Neural cell (in vitro differentiated cells): ENCODE data around the gene TCF15. TPM values are rescaled to one million over a fixed set of nuclear protein-coding genes. Genes with fewer than 3 reads are reported as not detected.

Experiments
- H2AFZ ChIP-seq: fragments of 200-600, 300-800 bp; sonication (generic), shearing (Covaris generic); 2 replicates; pipeline ENCODE4 v1.6.0; 2014; ENCODE audit warnings: low read depth, mild to moderate bottlenecking, antibody characterized with exemption, low read length, moderate library complexity
- H3F3A ChIP-seq: fragments of 200-600 bp; shearing (Covaris generic); 2 replicates; pipeline ENCODE4 v1.6.1; 2016; ENCODE audit warnings: mild to moderate bottlenecking, moderate library complexity, mixed read lengths, antibody characterized with exemption, low read length; ENCODE audit not compliant: insufficient read depth, poor library complexity, severe bottlenecking
- H3K27ac ChIP-seq: fragments of 200-600, 300-800 bp; sonication (generic), shearing (Covaris generic); 2 replicates; pipeline ENCODE4 v1.5.1; 2014; ENCODE audit warnings: mild to moderate bottlenecking, low read length, moderate library complexity
- H3K27me3 ChIP-seq: fragments of 300-800, 200-600 bp; sonication (generic), shearing (Covaris generic); 2 replicates; pipeline ENCODE4 v1.6.0; 2014; ENCODE audit warnings: mild to moderate bottlenecking, low read depth, low read length, moderate library complexity; ENCODE audit not compliant: insufficient read depth
- H3K36me3 ChIP-seq: fragments of 300-800, 200-600 bp; sonication (generic), shearing (Covaris generic); 2 replicates; pipeline ENCODE4 v1.5.1; 2014; ENCODE audit warnings: mild to moderate bottlenecking, antibody characterized with exemption, low read length, moderate library complexity; ENCODE audit not compliant: insufficient read depth
- H3K4me2 ChIP-seq: fragments of 300-800, 200-600 bp; sonication (generic), shearing (Covaris generic); 2 replicates; pipeline ENCODE4 v1.6.0; 2014; ENCODE audit warnings: mild to moderate bottlenecking, low read length
- H3K4me3 ChIP-seq: fragments of 300-800, 200-600 bp; sonication (generic), shearing (Covaris generic); 2 replicates; pipeline ENCODE4 v1.5.1; 2014; ENCODE audit warnings: mild to moderate bottlenecking, low read length, moderate library complexity
- H3K79me2 ChIP-seq: fragments of 200-600 bp; shearing (Covaris generic); replicated peaks from 2 replicates; pipeline ENCODE4 v1.6.0; 2014; ENCODE audit warnings: mild to moderate bottlenecking, low read length, moderate library complexity; ENCODE audit not compliant: insufficient read depth
- H3K9ac ChIP-seq: fragments of 300-800, 200-600 bp; sonication (generic), shearing (Covaris generic); 2 replicates; pipeline ENCODE4 v1.6.1; 2016; ENCODE audit warnings: mild to moderate bottlenecking, low read length, mixed read lengths
- H3K9me2 ChIP-seq: fragments of 200-600 bp; shearing (Covaris generic); 2 replicates; pipeline ENCODE4 v1.6.1; 2016; ENCODE audit warnings: mild to moderate bottlenecking, low read length, mixed read lengths; ENCODE audit not compliant: insufficient read depth
- H3K9me3 ChIP-seq: fragments of 200-600, 300-800 bp; sonication (generic), shearing (Covaris generic); 2 replicates; pipeline ENCODE4 v1.6.1; 2016; ENCODE audit warnings: mild to moderate bottlenecking, mixed run types, low read length, moderate library complexity, mixed read lengths
- H4K20me1 ChIP-seq: fragments of 200-600 bp; shearing (Covaris generic); 2 replicates; pipeline ENCODE4 v1.6.1; 2016; ENCODE audit warnings: mild to moderate bottlenecking, mixed run types; ENCODE audit not compliant: insufficient read depth
- EP300 ChIP-seq: fragments of 450-650 bp; conservative IDR thresholded peaks from 2 replicates; pipeline ENCODE4 v1.6.1; 2014; ENCODE audit warnings: antibody characterized with exemption, mild to moderate bottlenecking, moderate library complexity; ENCODE audit not compliant: poor library complexity, severe bottlenecking
- EZH2 ChIP-seq: fragments of 200-600, 300-800 bp; shearing (Covaris generic), sonication (generic); IDR thresholded peaks from 2 replicates; pipeline ENCODE4 v1.6.1; 2014; ENCODE audit warnings: antibody characterized with exemption, low read length, borderline replicate concordance, mild to moderate bottlenecking; ENCODE audit not compliant: insufficient read depth, poor library complexity, severe bottlenecking
- MXI1 ChIP-seq: fragments of 450-650 bp; conservative IDR thresholded peaks from 2 replicates; pipeline ENCODE4 v1.6.1; 2014; ENCODE audit warnings: antibody characterized with exemption, mild to moderate bottlenecking; ENCODE audit not compliant: poor library complexity, severe bottlenecking
- POLR2AphosphoS5 ChIP-seq: IDR thresholded peaks from 2 replicates; pipeline ENCODE4 v1.6.1; 2012
- RAD21 ChIP-seq: fragments of 450-650 bp; conservative IDR thresholded peaks from 2 replicates; pipeline ENCODE4 v1.6.1; 2014; ENCODE audit warnings: antibody characterized with exemption, mild to moderate bottlenecking, moderate library complexity
- SMC3 ChIP-seq: fragments of 450-650 bp; conservative IDR thresholded peaks from 2 replicates; pipeline ENCODE4 v1.6.1; 2014; ENCODE audit warnings: antibody characterized with exemption, mild to moderate bottlenecking, moderate library complexity; ENCODE audit not compliant: poor library complexity
- TAF1 ChIP-seq: IDR thresholded peaks from 2 replicates; pipeline ENCODE4 v1.6.1; 2012; ENCODE audit warnings: low read depth
- polyA plus RNA-seq: library from polyadenylated mRNA; depleted of rRNA; stranded (reverse); fragments of >200 nt; gene quantifications from 2 replicates; pipeline ENCODE4 v1.2.3, GENCODE V29; 2014
- TF ChIP-seq, protein P1 (sequence below): fragments of 450-650 bp; IDR thresholded peaks from 2 replicates; pipeline ENCODE4 v1.5.1; 2014; ENCODE audit warnings: antibody characterized with exemption, mild to moderate bottlenecking, moderate library complexity; ENCODE audit not compliant: poor library complexity, severe bottlenecking
- TF ChIP-seq, protein P2 (sequence below): IDR thresholded peaks from 2 replicates; pipeline ENCODE4 v1.6.1; 2012; ENCODE audit warnings: borderline replicate concordance

Gene TCF15
- polyA plus RNA-seq, 1 donor from 2014 or later, result not detected

DNA sequence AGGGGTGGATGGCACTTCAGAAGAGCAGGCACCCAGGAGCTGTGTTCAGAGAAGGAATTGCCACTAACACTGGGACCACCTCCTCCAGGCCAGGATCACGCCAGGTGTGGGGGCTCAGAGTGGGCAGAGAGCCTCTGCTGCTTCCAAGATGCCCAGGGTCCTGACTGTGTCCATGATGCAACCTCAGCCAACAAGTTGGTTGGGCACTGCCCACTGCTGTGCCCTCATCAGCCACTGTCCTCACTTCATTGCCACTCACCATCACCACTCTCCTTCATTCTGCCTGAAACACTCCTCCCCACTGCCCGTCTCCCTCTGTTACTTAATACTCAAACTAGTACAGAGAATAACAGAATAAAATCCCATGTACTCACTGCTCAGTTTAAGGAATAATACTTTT lies 16.5 kb upstream of the TCF15 start:
- TF ChIP-seq SMC3 (no peak), RAD21 (no peak), EP300 (no peak), POLR2AphosphoS5 (no peak), MXI1 (no peak), TAF1 (no peak), EZH2 (no peak)
- TF ChIP-seq, protein P1, sequence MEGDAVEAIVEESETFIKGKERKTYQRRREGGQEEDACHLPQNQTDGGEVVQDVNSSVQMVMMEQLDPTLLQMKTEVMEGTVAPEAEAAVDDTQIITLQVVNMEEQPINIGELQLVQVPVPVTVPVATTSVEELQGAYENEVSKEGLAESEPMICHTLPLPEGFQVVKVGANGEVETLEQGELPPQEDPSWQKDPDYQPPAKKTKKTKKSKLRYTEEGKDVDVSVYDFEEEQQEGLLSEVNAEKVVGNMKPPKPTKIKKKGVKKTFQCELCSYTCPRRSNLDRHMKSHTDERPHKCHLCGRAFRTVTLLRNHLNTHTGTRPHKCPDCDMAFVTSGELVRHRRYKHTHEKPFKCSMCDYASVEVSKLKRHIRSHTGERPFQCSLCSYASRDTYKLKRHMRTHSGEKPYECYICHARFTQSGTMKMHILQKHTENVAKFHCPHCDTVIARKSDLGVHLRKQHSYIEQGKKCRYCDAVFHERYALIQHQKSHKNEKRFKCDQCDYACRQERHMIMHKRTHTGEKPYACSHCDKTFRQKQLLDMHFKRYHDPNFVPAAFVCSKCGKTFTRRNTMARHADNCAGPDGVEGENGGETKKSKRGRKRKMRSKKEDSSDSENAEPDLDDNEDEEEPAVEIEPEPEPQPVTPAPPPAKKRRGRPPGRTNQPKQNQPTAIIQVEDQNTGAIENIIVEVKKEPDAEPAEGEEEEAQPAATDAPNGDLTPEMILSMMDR, result no peak
- TF ChIP-seq, protein P2, sequence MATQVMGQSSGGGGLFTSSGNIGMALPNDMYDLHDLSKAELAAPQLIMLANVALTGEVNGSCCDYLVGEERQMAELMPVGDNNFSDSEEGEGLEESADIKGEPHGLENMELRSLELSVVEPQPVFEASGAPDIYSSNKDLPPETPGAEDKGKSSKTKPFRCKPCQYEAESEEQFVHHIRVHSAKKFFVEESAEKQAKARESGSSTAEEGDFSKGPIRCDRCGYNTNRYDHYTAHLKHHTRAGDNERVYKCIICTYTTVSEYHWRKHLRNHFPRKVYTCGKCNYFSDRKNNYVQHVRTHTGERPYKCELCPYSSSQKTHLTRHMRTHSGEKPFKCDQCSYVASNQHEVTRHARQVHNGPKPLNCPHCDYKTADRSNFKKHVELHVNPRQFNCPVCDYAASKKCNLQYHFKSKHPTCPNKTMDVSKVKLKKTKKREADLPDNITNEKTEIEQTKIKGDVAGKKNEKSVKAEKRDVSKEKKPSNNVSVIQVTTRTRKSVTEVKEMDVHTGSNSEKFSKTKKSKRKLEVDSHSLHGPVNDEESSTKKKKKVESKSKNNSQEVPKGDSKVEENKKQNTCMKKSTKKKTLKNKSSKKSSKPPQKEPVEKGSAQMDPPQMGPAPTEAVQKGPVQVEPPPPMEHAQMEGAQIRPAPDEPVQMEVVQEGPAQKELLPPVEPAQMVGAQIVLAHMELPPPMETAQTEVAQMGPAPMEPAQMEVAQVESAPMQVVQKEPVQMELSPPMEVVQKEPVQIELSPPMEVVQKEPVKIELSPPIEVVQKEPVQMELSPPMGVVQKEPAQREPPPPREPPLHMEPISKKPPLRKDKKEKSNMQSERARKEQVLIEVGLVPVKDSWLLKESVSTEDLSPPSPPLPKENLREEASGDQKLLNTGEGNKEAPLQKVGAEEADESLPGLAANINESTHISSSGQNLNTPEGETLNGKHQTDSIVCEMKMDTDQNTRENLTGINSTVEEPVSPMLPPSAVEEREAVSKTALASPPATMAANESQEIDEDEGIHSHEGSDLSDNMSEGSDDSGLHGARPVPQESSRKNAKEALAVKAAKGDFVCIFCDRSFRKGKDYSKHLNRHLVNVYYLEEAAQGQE, result no peak
- Histone ChIP-seq H3K4me3 (no peak overlapping the region), H3F3A (no peaks in the 10 kb centered on the region), H3K36me3 (no peaks in the 10 kb centered on the region), H3K9ac (no peak overlapping the region), H3K9me2 (no peaks in the 10 kb centered on the region), H3K4me2 (no peak overlapping the region), H3K9me3 (no peaks in the 10 kb centered on the region), H4K20me1 (no peaks in the 10 kb centered on the region), H3K79me2 (no peaks in the 10 kb centered on the region), H3K27me3 (no peaks in the 10 kb centered on the region), H3K27ac (no peak overlapping the region), H2AFZ (no peak overlapping the region)

DNA sequence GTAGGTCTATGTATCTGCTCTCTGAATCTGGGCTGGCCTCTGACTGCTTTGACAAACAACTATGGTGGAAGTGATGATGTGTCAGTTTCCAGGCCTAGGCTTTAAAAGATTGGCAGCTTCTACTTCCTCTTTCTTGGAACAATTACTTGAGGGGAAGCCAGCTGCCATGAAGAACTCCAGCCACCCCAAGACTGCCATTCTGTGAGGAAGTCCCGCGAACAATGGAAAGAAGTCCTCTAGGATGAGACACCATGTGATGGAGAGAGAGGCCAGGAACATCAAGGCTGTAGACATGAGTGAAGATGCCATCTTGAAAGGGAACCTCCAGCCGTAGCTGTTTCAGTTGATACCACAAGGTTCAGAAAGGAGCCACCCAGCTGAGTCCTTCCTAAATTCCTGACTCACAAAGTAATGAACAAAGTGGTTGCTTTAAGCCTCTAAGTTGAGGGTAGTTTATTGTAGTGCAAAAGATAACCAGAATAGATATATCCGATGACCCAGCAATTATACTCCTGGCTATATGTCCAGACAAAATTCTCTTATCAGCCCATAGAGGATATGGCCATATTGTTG lies 15.3 kb upstream of the TCF15 start:
- Histone ChIP-seq H3K9me2 (no peaks in the 10 kb centered on the region), H3K27ac (no peak overlapping the region), H2AFZ (no peak overlapping the region), H3K4me2 (no peak overlapping the region), H3K27me3 (no peaks in the 10 kb centered on the region), H4K20me1 (no peaks in the 10 kb centered on the region), H3F3A (no peaks in the 10 kb centered on the region), H3K9ac (no peak overlapping the region), H3K36me3 (no peaks in the 10 kb centered on the region), H3K4me3 (no peak overlapping the region), H3K9me3 (no peaks in the 10 kb centered on the region), H3K79me2 (no peaks in the 10 kb centered on the region)
- TF ChIP-seq EZH2 (no peak), SMC3 (no peak), TAF1 (no peak), EP300 (no peak), MXI1 (no peak), POLR2AphosphoS5 (no peak), RAD21 (no peak)
- TF ChIP-seq, protein P1, result no peak
- TF ChIP-seq, protein P2, result no peak
